Measurements from ENCODE around the gene RAB10.
"Not testable (repeated sequence)": the region's sequence is repeated elsewhere in the genome, so short reads cannot be mapped to it uniquely, and the experiment has no call there.

The RAB10 gene

GRCh38 chr2:26016706-26017045, 17.2 kb upstream of the RAB10 start:
- DNase-seq: not testable (repeated sequence)

- no peak for DNase-seq
These were observed 16.3 kb upstream of the RAB10 start for GRCh38 chr2:26017464-26018183.

- no peak for DNase-seq
These were observed 15.5 kb upstream of the RAB10 start for GRCh38 chr2:26018184-26019055.

GRCh38 chr2:26020231-26020640, 13.6 kb upstream of the RAB10 start:
- no peak for DNase-seq

- DNase-seq: no peak
These were observed 9.6 kb upstream of the RAB10 start for GRCh38 chr2:26024260-26024659.

GRCh38 chr2:26025509-26025908, 8.4 kb upstream of the RAB10 start:
- DNase-seq: no peak

GRCh38 chr2:26028083-26028482, 5.8 kb upstream of the RAB10 start:
- not testable (repeated sequence) for DNase-seq

- not testable (repeated sequence) for DNase-seq
These were observed 1.2 kb upstream of the RAB10 start for GRCh38 chr2:26032586-26033269.

GRCh38 chr2:26033270-26033817, 540 bp upstream of the RAB10 start:
- DNase-seq: no peak

GRCh38 chr2:26034637-26034992, 731 bp downstream of the RAB10 start:
- peak; percentile 49 for DNase-seq

GRCh38 chr2:26035090-26035743, 1.3 kb downstream of the RAB10 start:
- peak; percentile 5 for DNase-seq

GRCh38 chr2:26039603-26040323, 5.9 kb downstream of the RAB10 start:
- no peak for DNase-seq

GRCh38 chr2:26043109-26043508, 9.2 kb downstream of the RAB10 start:
- DNase-seq: no peak

- DNase-seq: peak; percentile 31
These were observed 10.2 kb downstream of the RAB10 start for GRCh38 chr2:26043862-26044696.

- DNase-seq: no peak
These were observed 14.9 kb downstream of the RAB10 start for GRCh38 chr2:26048791-26049190.

- DNase-seq: no peak
These were observed 15.8 kb downstream of the RAB10 start for GRCh38 chr2:26049641-26050040.

GRCh38 chr2:26052740-26053139, 18.9 kb downstream of the RAB10 start:
- DNase-seq: no peak

- no peak for DNase-seq
These were observed 20.9 kb downstream of the RAB10 start for GRCh38 chr2:26054598-26055348.

- DNase-seq: no peak
These were observed 24.5 kb downstream of the RAB10 start for GRCh38 chr2:26058390-26058789.

GRCh38 chr2:26059542-26059941, 25.7 kb downstream of the RAB10 start:
- no peak for DNase-seq
